ENCODE results near the gene TP53I13. TPM values are rescaled to one million over a fixed set of nuclear protein-coding genes. Genes with fewer than 3 reads are reported as not detected.

The TP53I13 gene
- total RNA-seq, 1 donor = 25.0 TPM

- Histone ChIP-seq H3K27me3 (ENCODE audit: insufficient read depth, low read length) (peaks cover 9% of the 10 kb centered on the region), H3K4me3 (ENCODE audit: low read length) (no peak overlapping the region), H3K4me1 (ENCODE audit: insufficient read depth, low read length) (peaks cover 43% of the 10 kb centered on the region), H3K9me3 (ENCODE audit: low read depth, low read length) (no peaks in the 10 kb centered on the region)
Observed at GRCh38 chr17:29620779-29621500, 52.4 kb downstream of the TP53I13 start.

GRCh38 chr17:29621751-29622194 is 53.3 kb downstream of the TP53I13 start:
- H3K4me1 ChIP-seq (ENCODE audit: insufficient read depth, low read length) = peaks cover 34% of the 10 kb centered on the region
- peaks cover under 1% of the 10 kb centered on the region for H3K27me3 ChIP-seq (ENCODE audit: insufficient read depth, low read length)
- no peak overlapping the region for H3K4me3 ChIP-seq (ENCODE audit: low read length)
- no peaks in the 10 kb centered on the region for H3K9me3 ChIP-seq (ENCODE audit: low read depth, low read length)

Other genes with a start within 250 kb of the TP53I13 start
- gene TAOK1, start 178.3 kb upstream of the TP53I13 start, total RNA-seq = 23.4 TPM
- gene ABHD15, start 1.7 kb upstream of the TP53I13 start, total RNA-seq = 8.9 TPM
- 17.5 TPM for gene GIT1, start 20.9 kb downstream of the TP53I13 start, total RNA-seq
- gene ANKRD13B, start 24.4 kb downstream of the TP53I13 start, total RNA-seq = 1.3 TPM
- gene CORO6, start 54.2 kb downstream of the TP53I13 start, total RNA-seq = 0.31 TPM